Stomach smooth muscle (tissue), 2 donors: Measurements from ENCODE around the gene JOSD1.
"Not testable (repeated sequence)": the region's sequence is repeated elsewhere in the genome, so short reads cannot be mapped to it uniquely, and the experiment has no call there.

Experiments used
- H3K27ac ChIP-seq: one replicate; pipeline ENCODE4 v1.7.0; 2013; ENCODE audit warnings: mild to moderate bottlenecking, low read length, inconsistent platforms
- H3K27me3 ChIP-seq, 2 donors: one replicate each; pipeline ENCODE4 v1.7.0; 2013; ENCODE audit warnings: low read length in 2 of 2; ENCODE audit not compliant: insufficient read depth in 2 of 2, control insufficient read depth in 1 of 2
- H3K36me3 ChIP-seq, 2 donors: one replicate each; pipeline ENCODE4 v1.7.0; 2013; ENCODE audit warnings: low read length in 2 of 2; ENCODE audit not compliant: control insufficient read depth in 2 of 2, insufficient read depth in 2 of 2
- H3K4me1 ChIP-seq: one replicate; pipeline ENCODE4 v1.7.0; 2013; ENCODE audit warnings: low read length; ENCODE audit not compliant: control insufficient read depth, insufficient read depth
- H3K4me3 ChIP-seq, 2 donors: one replicate each; pipeline ENCODE4 v1.7.0; 2013; ENCODE audit warnings: low read length in 2 of 2
- H3K9ac ChIP-seq, 2 donors: one replicate each; pipeline ENCODE4 v1.7.0; 2013; ENCODE audit warnings: low read length in 2 of 2, mild to moderate bottlenecking in 1 of 2
- H3K9me3 ChIP-seq, 2 donors: one replicate each; pipeline ENCODE4 v1.7.0; 2013; ENCODE audit warnings: low read length in 2 of 2; ENCODE audit not compliant: control insufficient read depth in 2 of 2
- donor health status: healthy.
- donor health status: Pancreatic carcinoma.

The JOSD1 gene

DNA sequence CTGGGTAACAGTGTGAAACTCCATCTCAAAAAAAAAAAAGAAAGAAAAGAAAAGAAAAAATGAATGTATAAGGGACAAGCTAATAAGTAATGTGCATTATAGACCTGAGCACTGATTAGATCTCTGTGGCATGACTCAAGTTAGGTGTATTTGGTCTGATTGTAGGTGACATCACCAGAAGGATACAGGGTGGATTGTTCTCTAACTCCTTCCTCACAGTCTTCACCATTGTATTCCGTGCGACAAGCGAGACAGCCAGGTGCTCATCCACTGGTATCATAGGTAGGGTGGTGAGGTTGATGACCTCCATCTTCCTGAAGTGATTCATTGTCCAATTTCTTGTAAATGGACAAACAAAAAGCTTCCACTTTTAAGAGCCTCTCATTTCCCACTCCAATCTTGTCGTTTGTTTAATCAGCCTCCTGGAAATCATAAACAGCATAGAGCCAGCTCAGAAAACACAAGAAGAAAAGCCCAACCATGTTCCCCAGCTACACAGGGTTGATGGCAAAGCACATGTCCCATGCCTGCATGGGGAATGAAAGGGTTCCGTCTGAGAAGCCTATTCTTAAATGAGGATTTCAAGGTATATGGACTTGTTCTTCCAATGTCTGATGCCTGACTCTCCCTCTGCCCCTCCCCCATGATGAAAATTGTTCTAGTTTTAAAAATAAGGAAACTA, 50.8 kb downstream of the JOSD1 start:
- no peak overlapping the region for H3K27ac ChIP-seq
- H3K9ac ChIP-seq: no peak overlapping the region
- H3K27me3 ChIP-seq: no peaks in the 10 kb centered on the region
- H3K4me3 ChIP-seq: no peak overlapping the region
- H3K9me3 ChIP-seq: no peaks in the 10 kb centered on the region
- no peaks in the 10 kb centered on the region for H3K36me3 ChIP-seq
- H3K4me1 ChIP-seq: no peaks in the 10 kb centered on the region

DNA sequence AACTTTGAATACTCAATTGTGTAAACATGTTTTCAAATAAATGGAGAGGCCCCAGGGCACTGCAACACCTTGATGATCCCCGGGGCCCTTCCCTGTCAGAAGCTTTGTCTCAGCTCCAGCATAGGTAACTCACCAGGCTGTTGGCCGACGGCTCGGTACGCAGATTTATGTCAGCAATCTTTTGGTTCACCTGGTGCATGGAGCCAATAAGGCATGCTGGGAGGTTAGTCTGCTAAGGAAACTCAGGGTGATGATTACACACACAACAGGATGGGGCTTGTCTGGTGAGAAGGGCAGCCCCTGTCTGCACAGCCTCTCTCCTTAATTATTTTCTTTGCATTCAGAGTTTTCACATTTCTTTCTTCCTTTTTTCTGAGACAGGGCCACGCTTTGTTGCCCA, 55.3 kb downstream of the JOSD1 start:
- H3K9me3 ChIP-seq: no peaks in the 10 kb centered on the region
- H3K4me1 ChIP-seq: no peaks in the 10 kb centered on the region
- H3K4me3 ChIP-seq: no peak overlapping the region
- H3K27ac ChIP-seq: no peak overlapping the region
- no peaks in the 10 kb centered on the region for H3K36me3 ChIP-seq
- no peak overlapping the region for H3K9ac ChIP-seq
- H3K27me3 ChIP-seq: no peaks in the 10 kb centered on the region

DNA sequence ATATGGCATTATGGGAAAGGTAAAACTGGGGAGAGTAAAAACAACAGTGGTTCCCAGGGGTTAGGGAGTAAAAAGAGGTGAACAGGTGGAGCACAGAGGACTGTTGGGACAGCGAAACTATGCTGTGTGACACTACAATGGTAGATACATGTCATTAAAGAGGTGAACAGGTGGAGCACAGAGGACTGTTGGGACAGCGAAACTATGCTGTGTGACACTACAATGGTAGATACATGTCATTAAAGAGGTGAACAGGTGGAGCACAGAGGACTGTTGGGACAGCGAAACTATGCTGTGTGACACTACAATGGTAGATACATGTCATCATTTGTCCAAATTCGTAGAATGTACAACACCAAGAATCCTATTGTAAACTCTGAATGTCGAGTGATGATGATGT, 56.5 kb downstream of the JOSD1 start:
- H3K4me1 ChIP-seq, H3K27ac ChIP-seq, H3K36me3 ChIP-seq, H3K9me3 ChIP-seq, H3K9ac ChIP-seq, H3K27me3 ChIP-seq, H3K4me3 ChIP-seq: not testable (repeated sequence)

DNA sequence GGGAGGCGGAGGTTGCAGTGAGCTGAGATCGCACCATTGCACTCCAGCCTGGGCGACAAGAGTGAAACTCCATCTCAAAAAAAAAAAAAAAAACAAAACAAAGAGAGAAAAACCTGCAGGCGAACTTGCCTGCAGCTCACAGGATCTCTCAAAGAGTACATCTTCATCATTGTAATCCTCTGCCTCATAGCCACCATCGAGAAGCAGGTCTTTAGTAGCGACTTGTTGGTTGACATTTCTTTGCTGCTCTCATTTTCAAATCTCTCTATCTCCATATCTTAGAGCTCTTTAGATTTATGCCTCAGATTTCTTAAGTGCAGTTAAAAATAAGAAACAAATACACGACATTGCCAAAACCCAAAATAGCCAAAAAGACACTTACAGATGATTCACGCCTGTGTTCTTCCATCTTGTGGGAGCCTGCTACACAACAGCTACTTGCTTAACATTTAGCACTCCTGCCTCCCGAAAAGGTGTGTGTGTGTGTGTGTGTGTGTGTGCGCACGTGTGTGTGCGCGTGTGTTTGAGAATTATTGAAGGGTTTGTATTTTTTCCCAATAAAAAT, 59.2 kb downstream of the JOSD1 start:
- Histone ChIP-seq H3K4me3 (no peak overlapping the region), H3K9me3 (no peaks in the 10 kb centered on the region), H3K36me3 (no peaks in the 10 kb centered on the region), H3K9ac (no peak overlapping the region), H3K27ac (no peak overlapping the region), H3K27me3 (no peaks in the 10 kb centered on the region), H3K4me1 (no peaks in the 10 kb centered on the region)

DNA sequence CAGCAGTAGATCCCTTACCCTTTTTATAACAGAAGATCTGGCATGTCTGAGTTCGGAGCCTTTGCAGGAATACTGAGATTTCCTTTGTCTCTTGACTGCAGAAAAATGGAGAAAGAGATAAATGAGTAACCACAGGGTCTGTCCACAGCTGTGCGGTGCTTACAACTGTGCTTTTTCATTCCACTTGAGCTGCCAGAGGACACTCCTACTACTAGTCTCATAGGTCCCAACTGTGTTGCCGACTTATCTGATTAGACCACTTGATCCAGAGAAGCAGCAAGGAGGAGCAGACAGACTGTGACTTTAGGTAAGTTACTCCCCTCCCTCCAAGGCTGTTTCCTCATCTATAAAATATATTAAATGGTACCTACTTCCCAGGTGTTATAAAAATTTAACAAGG, 62.0 kb downstream of the JOSD1 start:
- H3K4me3 ChIP-seq: no peak overlapping the region
- H3K27me3 ChIP-seq: no peaks in the 10 kb centered on the region
- H3K9me3 ChIP-seq: no peaks in the 10 kb centered on the region
- H3K27ac ChIP-seq: no peak overlapping the region
- H3K4me1 ChIP-seq: no peaks in the 10 kb centered on the region
- H3K9ac ChIP-seq: no peak overlapping the region
- peaks cover 0 to 4% of the 10 kb centered on the region in 2 donors for H3K36me3 ChIP-seq

- H3K27me3 ChIP-seq: no peaks in the 10 kb centered on the region
- peaks cover 0 to 4% of the 10 kb centered on the region in 2 donors for H3K36me3 ChIP-seq
- H3K4me1 ChIP-seq: no peaks in the 10 kb centered on the region
- no peak overlapping the region for H3K27ac ChIP-seq
- H3K4me3 ChIP-seq: no peak overlapping the region
- H3K9me3 ChIP-seq: no peaks in the 10 kb centered on the region
- no peak overlapping the region for H3K9ac ChIP-seq
These were observed 62.5 kb downstream of the JOSD1 start for GRCh38 chr22:38638216-38638615.
